GM18502 (cell line): Measurements from ENCODE around the gene GINS2.

ENCODE experiments used
- ATAC-seq: cut with Tn5 transposase; IDR thresholded peaks from one replicate; pipeline ENCODE4 v1.9.1; 2021; ENCODE audit warnings: mild to moderate bottlenecking; ENCODE audit not compliant: unreplicated experiment, poor library complexity

The GINS2 gene

DNA sequence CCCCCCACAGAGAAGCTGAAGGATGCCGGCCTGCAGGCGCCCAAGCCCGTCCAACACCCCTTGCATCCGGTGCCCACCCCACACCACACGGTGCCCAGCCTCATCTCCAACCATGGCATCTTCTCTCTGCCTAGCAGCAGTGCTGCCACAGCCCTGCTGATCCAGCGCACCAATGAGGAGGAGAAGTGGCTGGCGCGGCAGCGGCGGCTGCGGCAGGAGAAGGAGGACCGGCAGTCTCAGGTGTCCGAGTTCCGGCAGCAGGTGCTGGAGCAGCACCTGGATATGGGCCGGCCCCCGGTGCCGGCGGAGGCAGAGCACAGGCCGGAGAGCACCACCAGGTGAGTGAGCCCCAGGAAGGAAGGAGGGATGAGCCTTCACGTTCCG lies 31.5 kb downstream of the GINS2 start:
- ATAC-seq, result no peak

DNA sequence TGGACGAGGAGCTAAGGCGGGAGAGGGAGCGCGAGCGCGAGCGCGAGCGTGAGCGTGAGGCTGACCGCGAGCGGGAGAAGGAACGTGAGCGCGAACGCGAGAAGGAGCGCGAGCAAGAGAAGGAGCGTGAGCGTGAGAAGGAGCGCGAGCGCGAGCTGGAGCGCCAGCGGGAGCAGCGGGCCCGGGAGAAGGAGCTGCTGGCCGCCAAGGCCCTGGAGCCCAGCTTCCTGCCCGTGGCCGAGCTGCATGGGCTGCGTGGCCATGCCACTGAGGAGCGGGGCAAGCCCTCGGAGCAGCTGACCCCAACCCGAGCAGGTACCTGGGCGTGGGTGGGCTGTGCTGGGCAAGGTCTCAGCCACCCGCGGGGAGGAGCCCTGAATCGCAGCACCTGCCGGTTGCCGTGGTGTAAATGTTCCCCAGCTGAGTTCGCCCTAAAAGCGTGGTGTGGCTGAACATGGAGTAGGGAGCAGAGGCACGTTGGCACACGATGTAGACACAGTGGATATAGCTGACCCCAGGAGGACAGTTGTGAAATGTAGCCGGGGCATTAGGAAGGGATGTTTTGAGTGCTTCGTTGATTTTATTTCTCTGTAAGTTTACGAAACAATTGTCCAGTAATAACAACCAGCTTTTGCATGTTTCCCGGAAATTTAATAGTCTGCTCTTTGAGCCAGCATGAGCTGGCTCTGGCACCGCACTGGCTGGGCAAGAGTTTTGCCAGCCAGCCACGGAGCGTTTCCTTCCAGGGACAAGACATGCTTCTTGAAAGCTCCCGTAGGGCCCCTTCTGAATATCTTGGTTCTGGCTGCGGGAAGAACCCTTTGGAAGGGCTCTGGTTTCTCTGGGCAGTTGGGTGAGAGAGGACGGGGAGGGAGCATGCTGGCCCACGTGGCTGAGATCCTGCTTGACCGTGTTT lies 32.1 kb downstream of the GINS2 start:
- ATAC-seq, result no peak

DNA sequence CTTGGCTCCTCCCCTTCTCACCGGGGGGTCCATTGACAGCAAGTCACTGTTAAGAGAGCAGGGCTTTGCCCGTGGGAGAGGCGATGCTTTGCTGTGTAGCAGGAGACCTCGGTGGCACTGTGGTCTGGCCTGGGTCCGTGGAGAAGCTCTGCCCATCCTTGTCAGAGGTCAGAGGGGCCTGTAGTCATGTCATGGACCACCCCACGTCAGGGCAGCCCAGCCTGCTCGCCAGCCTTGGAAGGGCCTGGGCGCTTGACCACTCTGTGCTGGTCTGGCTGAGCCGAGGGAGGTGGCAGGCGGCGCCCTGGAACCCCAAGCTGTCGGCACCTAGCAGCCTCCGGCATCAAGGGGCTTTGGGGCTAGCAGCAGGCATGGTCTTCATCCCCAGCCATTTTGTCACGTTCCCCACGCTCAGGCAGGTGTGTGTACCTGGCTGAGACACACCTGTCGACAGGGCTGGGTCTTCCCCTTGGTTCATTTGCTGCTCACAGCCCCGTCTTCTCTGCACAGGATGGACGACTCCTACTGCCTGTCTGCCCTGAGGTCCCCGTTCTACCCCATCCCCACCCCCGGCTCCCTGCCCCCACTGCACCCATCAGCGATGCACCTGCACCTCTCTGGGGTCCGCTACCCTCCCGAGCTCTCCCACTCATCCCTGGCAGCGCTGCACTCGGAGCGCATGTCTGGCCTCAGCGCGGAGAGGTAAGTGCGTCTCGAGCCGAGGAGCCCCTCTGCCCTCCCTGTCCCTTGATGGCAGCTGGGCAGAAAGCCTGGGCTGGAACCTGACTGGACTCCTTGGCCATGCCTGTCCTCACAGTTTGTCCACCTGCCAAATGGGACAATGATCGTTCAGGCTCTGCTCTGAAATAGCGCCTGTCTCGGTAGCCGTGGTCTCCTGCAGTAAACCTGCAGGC lies 33.3 kb downstream of the GINS2 start:
- ATAC-seq, result no peak

DNA sequence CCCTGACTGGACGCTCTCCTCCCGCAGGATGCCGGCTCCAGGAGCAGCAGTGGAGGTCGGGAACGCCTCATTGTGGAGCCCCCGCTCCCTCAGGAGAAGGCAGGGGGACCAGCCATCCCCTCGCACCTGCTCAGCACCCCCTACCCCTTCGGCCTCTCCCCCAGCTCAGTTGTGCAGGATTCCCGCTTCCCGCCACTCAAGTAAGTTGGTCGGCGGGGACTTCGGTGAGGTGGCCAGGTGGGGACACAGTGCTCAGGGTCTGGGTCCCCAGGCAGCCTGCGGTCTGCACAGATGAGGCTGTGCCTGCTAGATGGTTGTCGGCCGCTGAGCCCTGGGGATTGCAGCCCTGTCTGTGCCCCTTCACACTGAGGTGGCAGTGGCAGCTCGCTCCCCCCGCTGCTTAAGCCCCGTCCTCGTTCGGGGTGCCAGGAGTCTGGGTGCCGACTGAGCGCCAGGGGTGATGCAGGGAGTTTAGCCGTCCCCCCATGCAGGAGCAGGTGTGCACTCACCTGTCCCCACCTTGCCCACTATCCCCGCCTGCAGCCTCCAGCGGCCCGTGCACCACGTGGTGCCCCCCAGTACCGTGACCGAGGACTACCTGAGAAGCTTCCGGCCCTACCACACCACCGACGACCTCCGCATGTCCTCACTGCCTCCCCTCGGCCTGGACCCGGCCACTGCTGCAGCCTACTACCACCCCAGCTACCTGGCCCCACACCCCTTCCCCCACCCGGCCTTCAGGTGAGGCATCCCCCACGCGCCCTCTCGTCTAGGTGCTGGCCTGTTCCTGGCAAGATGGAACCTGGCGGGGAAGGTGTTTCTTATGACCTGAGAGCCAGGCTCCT lies 34.3 kb downstream of the GINS2 start:
- no peak for ATAC-seq

DNA sequence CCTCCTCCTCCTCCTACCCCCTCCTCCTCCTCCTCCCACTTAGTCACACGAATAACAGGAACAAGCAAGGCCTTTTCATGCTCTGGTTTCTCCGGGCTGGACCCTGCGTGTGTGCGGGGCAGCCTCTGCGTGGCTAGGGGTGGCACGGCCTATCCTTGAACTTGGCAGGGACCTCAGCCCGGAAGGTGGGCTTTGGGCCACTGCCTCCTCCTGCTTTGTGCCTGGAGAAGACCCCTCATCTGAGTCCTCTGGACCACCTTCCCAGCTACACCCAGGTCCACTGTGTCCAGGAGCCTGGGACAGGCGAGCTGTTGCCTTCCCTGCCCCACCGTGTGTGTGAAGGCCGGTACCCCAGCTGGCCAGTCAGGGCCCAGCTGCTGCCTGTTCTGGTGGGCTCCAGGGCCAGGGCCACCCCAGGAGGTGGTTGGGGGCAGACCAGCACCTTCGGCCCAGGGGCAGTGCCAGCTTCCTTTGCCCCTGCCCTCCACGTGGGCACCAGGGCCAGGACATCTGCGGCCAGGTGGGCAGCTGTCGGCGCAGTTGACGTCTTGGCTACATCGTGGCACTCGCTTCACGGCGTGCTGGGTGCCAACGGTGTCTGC lies 35.4 kb downstream of the GINS2 start:
- no peak for ATAC-seq

DNA sequence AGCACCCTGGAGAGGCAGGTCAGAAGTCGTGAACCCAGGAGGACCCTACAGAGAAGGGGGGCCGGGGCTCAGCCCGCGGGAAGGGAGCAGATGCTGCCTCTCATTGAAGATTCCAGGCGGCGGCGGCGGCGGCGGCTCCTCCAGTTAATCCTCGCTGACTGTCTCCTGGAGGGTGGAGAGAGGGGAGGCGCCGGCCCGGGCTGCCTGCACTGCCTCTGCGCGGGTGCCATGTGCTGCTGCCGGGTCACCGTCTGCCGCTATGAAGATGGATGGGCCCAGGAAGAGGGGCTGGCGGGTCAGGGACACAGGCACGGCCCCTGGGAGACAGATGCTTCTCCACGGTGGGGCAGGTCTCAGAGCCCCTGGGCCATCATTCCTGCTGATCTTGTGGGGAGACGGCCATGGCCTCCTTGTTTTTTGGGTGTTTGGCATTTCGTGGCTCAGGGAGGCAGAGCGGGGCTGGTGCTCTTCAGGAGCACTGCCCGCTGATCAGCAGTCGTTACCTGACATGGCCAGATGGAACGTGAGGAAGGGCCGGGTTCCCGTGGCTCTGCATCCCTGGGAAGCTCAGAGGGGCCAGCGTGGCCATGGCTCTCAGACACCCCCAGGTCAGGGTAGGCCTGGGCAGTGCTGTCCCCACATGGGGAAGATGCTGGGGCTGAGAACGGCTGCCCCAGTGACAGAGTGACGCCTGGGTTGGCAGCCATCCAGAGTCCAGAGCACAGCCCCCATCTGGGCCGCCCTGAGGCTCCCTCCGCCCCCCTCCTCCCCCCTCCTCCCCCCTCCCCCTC lies 36.1 kb downstream of the GINS2 start:
- ATAC-seq, result no peak

DNA sequence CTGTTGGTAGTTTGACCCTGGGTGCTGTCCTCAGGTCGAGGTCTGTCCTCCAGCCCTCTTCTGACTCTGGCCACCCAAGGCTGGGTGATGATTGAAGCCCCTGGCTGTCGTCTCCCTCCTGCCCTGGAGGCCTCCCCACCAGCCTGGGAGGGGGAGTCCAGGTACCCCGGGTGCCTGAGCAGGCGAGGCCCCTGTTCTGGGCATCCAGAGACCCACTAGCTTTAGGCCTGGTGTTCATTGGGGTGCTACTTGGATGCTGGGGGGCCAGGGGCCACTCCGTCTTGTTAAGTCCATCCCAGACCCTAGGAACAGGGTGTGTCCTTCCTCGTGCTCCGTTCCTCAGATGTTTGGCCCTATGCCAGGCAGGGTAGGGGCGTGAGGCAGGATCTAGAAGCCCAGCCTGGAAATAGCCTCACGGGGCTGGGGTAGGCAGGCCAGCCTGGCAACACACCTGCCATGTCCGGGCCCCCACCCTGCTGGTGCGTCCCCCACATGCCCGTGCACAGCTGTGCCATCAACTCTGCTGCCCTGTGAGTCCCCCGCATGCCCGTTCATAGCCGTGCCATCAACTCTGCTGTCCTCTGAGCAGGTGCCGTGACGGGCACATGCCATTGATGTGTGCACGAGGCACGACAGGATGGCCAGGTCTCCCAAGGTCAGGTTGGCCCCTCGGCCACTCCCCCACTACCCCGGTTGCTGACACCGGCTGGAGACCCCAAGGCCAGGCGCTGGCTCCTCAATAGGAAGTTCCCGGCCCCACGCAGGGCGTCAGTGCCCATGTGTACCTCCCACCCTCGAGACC lies 36.9 kb downstream of the GINS2 start:
- ATAC-seq, result no peak

DNA sequence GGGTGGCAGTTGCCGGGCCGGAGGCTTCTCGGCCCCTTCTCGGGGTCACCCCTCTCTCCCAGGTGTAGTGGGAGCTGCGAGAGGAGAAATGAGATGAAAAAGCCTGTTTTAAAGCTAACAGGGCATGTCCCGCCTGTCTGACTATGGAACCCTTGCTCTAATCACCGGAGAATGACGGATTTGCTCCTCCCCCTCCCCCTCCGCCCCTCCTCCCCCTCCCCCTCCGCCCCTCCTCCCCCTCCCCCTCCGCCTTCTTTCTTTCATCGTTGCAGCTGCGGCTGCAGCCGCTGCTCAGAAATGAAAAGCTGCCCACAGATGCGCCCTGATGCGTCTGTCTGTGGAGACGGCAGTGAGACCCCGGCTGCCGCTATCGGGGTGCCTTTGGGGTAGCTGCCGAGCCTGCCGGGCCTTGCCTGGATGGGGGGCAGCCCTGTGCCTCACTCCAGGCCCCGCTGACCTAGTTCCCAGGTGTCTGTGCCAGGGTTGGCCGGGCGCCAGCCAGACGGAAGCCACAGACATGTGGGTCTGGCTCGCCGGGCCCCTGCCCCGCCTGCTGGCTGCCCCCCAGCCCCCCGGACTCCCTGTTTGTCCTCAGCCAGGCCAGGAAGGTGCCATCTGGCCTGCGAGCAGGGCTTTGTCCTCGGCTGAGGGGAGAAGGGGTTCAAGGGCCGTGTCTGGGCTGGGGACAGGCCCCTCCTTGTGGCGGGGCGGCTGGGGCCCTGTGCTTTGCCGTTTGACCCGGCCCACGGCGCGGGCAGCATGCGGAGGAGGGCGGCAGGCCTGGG lies 37.7 kb downstream of the GINS2 start:
- no peak for ATAC-seq

DNA sequence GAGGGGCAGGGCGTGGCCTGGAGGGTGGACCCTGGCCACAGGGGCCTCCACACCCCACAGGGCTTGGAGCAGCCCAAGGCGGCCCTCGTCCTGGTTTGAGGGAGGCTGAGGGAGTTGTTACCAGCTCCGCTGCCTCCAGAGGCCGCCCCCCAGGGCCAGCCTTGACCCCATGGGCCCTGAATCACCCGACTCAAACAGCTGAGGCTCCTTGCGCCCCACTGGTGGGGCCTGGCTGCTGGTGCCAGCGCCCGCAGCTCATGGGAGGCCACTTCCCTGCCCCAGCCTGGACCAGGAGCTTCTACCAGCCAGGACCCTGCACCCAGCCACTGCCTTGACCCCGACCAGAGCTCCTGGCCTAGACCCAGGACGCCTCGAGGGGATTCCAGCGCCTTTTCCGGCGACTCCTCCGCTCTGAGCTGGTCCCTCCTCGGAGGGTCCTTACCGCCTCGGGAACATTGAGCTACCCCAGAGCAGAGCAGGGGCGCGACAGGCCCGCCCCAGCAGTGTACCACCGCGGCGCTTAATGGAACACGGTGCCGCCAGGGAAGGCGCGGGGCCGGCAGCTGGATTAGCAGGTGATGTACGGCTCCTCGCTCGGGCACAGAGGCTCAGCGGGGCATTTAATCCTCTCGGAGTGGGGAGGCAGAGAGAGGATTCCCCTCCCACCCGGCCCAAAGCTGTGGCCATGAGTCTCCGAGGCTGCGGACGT lies 38.5 kb downstream of the GINS2 start:
- no peak for ATAC-seq

DNA sequence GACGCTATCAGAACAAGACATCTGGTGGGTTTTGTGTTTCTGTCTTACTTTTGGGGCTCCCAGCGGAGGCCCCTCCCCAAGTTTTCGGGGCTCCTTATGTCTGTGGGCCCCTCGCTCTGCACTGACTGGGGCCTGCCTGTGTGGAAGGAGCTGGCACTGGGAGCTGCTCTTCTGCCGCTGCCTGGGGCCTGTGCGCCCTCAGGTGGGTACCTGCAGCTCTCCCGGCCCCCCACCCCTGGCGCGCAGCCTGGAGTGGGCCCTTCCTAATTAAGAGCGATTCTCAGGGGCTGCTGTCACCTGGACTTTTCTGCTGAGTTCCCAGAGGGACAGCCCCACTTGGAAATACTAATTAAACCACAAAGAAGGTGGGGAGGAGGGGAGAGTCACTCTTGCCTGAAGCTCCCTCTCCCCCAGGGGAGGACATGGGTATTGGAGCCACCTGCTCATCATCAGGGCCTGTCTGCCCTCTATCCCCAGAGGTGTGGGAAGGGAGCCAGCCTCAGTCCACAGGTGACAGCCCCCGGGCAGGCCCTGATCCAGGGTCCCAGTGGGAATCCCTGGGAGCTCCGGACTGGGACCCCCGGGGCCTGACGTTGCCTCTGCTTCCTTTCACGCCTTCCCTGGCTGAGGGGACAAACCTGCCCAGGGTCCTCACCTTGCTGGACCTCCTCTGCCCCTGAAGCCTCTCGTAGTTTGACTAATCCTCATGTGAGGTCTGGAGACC lies 39.2 kb downstream of the GINS2 start:
- ATAC-seq, result no peak

DNA sequence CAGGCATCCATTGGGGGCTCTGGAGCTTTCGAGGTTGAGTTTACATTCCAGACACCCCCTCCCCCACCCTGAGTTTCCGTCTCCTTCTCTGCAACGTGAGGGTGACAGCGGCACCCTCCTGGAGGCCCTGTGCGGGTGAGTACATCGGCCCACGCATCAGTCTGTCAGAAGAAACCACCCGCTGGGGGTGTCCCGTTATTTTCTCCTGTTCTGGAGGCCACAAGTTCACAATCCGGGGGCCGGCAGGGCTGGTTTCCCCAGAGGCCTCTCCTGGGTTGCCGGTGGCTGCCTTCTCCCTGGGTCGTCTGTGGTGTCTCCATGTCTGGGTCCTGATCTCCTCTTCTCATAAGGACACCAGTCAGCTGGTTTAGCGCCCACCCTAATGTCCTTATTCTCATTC lies 39.9 kb downstream of the GINS2 start:
- ATAC-seq, result no peak

DNA sequence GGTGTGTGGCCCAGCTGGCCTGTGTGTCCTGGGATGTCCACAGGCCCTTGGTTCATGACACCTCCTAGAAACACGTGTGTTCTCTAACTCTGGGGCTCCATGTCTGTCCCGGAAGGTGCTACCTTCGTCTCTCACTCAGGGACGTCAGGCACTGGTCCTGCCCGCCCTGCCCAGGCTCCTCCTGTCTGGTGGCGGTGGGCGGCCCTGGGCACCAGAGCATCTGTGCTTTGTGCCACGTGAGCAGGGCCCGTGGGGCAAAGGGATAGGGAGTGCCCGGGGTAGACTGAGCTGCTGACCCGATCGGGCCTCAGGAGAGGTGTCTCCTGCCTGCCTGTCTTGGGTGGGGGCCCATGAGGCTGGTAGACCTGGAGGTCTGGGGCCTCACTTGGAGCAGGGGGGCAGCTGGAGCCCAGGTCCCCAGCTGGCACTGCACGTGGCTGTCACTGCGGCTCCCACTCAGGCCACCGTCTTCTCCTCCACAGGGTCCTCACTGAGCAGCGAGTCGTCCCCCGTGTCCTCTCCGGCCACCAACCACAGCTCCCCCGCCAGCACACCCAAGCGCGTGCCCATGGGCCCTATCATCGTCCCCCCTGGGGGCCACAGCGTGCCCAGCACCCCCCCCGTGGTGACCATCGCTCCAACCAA lies 40.6 kb downstream of the GINS2 start:
- no peak for ATAC-seq

DNA sequence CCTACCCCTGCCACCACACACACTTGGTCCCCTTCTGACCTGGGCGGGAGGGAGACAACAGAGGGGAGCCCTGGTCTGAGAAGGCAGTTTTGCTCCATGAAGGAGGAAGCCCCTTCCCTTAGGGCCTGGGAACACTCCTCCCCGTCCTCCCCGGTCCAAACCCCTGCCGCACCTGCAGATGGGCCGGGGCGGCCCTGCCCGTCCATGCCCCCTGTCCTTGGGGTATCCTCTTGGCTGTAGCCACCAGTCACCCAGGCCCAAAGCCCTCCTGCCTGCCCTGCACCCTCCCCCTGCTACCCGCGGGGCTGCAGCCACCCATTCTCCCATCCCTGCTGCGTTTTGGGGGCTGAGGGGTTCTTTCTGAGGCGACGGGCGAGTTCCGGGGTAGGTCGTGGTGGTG lies 41.8 kb downstream of the GINS2 start:
- ATAC-seq, result no peak

DNA sequence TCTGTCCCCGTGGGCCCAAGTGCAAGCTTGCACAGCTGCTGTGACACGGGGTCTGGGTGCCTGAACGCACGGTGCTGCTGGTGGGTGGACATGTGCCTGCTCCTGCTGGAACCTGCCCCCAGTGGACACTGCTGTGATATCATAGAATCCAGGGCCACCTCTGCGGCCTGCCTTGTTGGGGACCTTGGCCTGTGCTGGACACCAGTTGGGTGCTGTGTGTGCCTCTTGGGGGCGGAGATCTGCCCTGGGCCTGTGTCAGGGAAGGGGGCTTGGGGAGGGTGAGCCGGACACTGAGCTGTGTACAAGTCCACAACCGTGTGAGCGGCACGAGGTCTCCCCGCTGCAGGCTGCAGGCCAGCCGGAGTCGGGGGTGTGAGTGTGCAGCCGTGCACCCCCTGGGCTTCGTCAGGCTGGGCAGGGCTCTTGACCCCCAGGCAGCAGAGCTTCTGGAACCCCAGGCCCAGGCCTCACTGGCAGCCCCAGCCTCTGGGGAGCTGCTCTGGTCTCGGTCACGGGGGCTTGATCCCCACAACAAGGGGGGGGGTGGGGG lies 42.3 kb downstream of the GINS2 start:
- ATAC-seq, result no peak

DNA sequence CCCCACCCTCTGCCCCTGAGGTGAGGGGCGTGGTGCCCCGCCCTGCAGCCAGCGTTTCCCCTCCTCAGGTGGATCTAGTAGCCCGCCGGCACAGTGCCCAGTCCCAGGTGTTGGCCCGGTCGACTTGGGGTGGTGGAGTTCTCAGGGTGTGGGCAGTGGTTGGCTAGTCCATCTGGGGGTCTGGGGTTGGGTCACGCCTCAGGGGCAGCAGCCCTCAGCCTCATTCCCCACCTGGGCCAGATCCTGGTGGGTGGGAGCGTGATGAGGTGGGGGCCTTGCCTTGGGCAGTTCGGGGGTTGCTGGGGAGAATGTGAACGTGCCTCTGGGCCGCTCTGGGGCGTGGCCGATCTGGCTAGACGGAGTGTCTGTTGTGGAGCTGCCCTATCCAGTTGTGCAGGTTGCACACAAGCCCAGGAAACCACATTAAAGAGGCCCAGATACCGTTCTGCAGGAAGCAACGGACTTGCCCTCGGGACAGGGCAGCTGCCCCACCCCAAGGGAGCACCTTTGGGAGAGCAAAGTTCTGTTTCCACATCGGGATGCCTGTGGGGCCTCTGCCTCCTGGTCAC lies 43.6 kb downstream of the GINS2 start:
- no peak for ATAC-seq
